Measurements from ENCODE around the gene NPPA. TPM values are rescaled to one million over a fixed set of nuclear protein-coding genes. Genes with fewer than 3 reads are reported as not detected.

The NPPA gene
- polyA plus RNA-seq, 1 of the 3 experiments (the other 2 are of a cell fraction), result not detected

- 83% methylated on average over 17 of the region's 17 CpGs for WGBS (ENCODE audit: low lambda C conversion rate)
- peak; percentile 56 for DNase-seq
- Histone ChIP-seq H3K27ac (ENCODE audit: low read depth in 2 of 2, low read length in 1 of 2) (peak overlapping the region in 1 of 2 experiments; percentile 93; a peak in 2 of 4 replicates), H3K27me3 (ENCODE audit: insufficient read depth) (no peaks in the 10 kb centered on the region), H3K36me3 (replicated peaks in 1 of 2; ENCODE audit: control insufficient read depth in 1 of 2, insufficient read depth in 2 of 2, low read length in 1 of 2) (peaks cover 39 to 65% of the 10 kb centered on the region in 2 experiments), H3F3A (replicated peaks; ENCODE audit: insufficient read depth) (no peaks in the 10 kb centered on the region), H4K20me1 (ENCODE audit: insufficient read depth) (peaks cover 10% of the 10 kb centered on the region; the same call in 1 of the 2 replicates), H3K4me3 (ENCODE audit: low read depth in 2 of 2, low read length in 1 of 2) (no peak overlapping the region), H3K9me3 (no peaks in the 10 kb centered on the region), H3K9ac (no peak overlapping the region), H3K4me1 (ENCODE audit: control insufficient read depth in 1 of 2, insufficient read depth in 2 of 2, low read depth in 1 of 2, low read length in 1 of 2) (peaks cover 0 to 35% of the 10 kb centered on the region in 2 experiments; a peak in 2 of 4 replicates), H3K4me2 (no peak overlapping the region), H3K79me2 (ENCODE audit: insufficient read depth) (no peaks in the 10 kb centered on the region), H3K9me2 (no peaks in the 10 kb centered on the region), H2AFZ (ENCODE audit: low read depth) (no peak overlapping the region)
- ChIA-PET CTCF (interaction anchor here (0.9 to 15.4 kb wide), 13 partner anchors 17 to 281 kb away, joined by 3 to 316 read pairs (median 6); no protein-coding TSS in a partner anchor), POLR2A (interaction anchor here (1.1 to 3.7 kb wide), 5 partner anchors 35 to 67 kb away, joined by 3 to 34 read pairs (median 3); no protein-coding TSS in a partner anchor)
- TF ChIP-seq NFIC (IDR thresholded peaks at IDR 0.05; ENCODE audit: borderline replicate concordance) (no peak), FOXM1 (IDR thresholded peaks at IDR 0.05; ENCODE audit: low read depth) (no peak), RAD21 (IDR thresholded peaks at IDR 0.05; ENCODE audit: low read length) (no peak), TEAD4 (IDR thresholded peaks at IDR 0.05; ENCODE audit: borderline replicate concordance, insufficient read depth) (no peak), MEF2A (IDR thresholded peaks at IDR 0.05; ENCODE audit: borderline replicate concordance, low read depth) (no peak), ZBTB33 (IDR thresholded peaks at IDR 0.05; ENCODE audit: borderline replicate concordance, low read depth) (no peak), RCOR1 (IDR thresholded peaks at IDR 0.05; ENCODE audit: low read length) (no peak), FOSL2 (IDR thresholded peaks at IDR 0.05; ENCODE audit: borderline replicate concordance, low read depth) (no peak), SMC3 (IDR thresholded peaks at IDR 0.05; ENCODE audit: low read depth, low read length) (no peak), CHD2 (IDR thresholded peaks at IDR 0.05; ENCODE audit: low read length, partially characterized antibody) (no peak)
Observed at GRCh38 chr1:11841245-11842153, 6.1 kb downstream of the NPPA start.

- WGBS (ENCODE audit: low lambda C conversion rate), result 96% methylated on average over 13 of the region's 20 CpGs
- H4K20me1 ChIP-seq (ENCODE audit: insufficient read depth), result peaks cover 4% of the 10 kb centered on the region; the same call in 1 of the 2 replicates
- POLR2A ChIA-PET, result interaction anchor here (3.7 kb wide), 1 partner anchor 69 kb away, joined by 34 read pairs; no protein-coding TSS in a partner anchor
- no peak for TF ChIP-seq RFX5 (IDR thresholded peaks at IDR 0.05; ENCODE audit: low read length)
- TF ChIP-seq GATA2 (CRISPR knock-in tag; IDR thresholded peaks at IDR 0.05), result no peak
- no peak for TF ChIP-seq MAX (IDR thresholded peaks at IDR 0.05; ENCODE audit: low read depth)
- TF ChIP-seq CTCF (IDR thresholded peaks at IDR 0.05), result no peak
- no peak for TF ChIP-seq EP300 (IDR thresholded peaks at IDR 0.05; ENCODE audit: borderline replicate concordance in 1 of 2, low read depth in 1 of 2, low read length in 1 of 2)
- no peak for TF ChIP-seq TEAD4 (IDR thresholded peaks at IDR 0.05; ENCODE audit: borderline replicate concordance, insufficient read depth)
- no peak for TF ChIP-seq RAD21 (IDR thresholded peaks at IDR 0.05; ENCODE audit: low read length)
- TF ChIP-seq RXRA (IDR thresholded peaks at IDR 0.05; ENCODE audit: borderline replicate concordance, low read depth), result no peak
- TF ChIP-seq USF2 (IDR thresholded peaks at IDR 0.05; ENCODE audit: borderline replicate concordance, low read depth, low read length), result no peak
- TF ChIP-seq SIN3A (IDR thresholded peaks at IDR 0.05; ENCODE audit: borderline replicate concordance, low read depth, low read length), result no peak
Observed at GRCh38 chr1:11839727-11840705, 7.6 kb downstream of the NPPA start.

More at GRCh38 chr1:11839727-11840705, 7.6 kb downstream of the NPPA start:
- no peak overlapping the region for H2AFZ ChIP-seq (ENCODE audit: low read depth)
- H3K27me3 ChIP-seq (ENCODE audit: insufficient read depth), result no peaks in the 10 kb centered on the region
- no peaks in the 10 kb centered on the region for H3K9me2 ChIP-seq
- peaks cover 0 to 28% of the 10 kb centered on the region in 2 experiments; a peak in 2 of 4 replicates for H3K4me1 ChIP-seq (ENCODE audit: control insufficient read depth in 1 of 2, insufficient read depth in 2 of 2, low read depth in 1 of 2, low read length in 1 of 2)
- H3K79me2 ChIP-seq (ENCODE audit: insufficient read depth), result no peaks in the 10 kb centered on the region
- peaks cover 43 to 76% of the 10 kb centered on the region in 2 experiments for H3K36me3 ChIP-seq (replicated peaks in 1 of 2; ENCODE audit: control insufficient read depth in 1 of 2, insufficient read depth in 2 of 2, low read length in 1 of 2)
- no peaks in the 10 kb centered on the region for H3K9me3 ChIP-seq
- no peaks in the 10 kb centered on the region for H3F3A ChIP-seq (replicated peaks; ENCODE audit: insufficient read depth)
- H3K4me2 ChIP-seq, result no peak overlapping the region
- CTCF ChIA-PET, result interaction anchor here (0.9 to 15.4 kb wide), 15 partner anchors 7 to 283 kb away, joined by 3 to 316 read pairs (median 9); partner anchors contain the start of gene NPPA
- H3K4me3 ChIP-seq (ENCODE audit: low read depth in 2 of 2, low read length in 1 of 2), result no peak overlapping the region
- H3K27ac ChIP-seq (ENCODE audit: low read depth in 2 of 2, low read length in 1 of 2), result peak overlapping the region in 1 of 2 experiments; percentile 16; a peak in 2 of 4 replicates
- no peak overlapping the region for H3K9ac ChIP-seq
- no peak for DNase-seq

Measured in SK-N-SH (cell line).